ENCODE data around the gene WDR4.
"Not testable (repeated sequence)": the region's sequence is repeated elsewhere in the genome, so short reads cannot be mapped to it uniquely, and the experiment has no call there.

WDR4 gene

DNA sequence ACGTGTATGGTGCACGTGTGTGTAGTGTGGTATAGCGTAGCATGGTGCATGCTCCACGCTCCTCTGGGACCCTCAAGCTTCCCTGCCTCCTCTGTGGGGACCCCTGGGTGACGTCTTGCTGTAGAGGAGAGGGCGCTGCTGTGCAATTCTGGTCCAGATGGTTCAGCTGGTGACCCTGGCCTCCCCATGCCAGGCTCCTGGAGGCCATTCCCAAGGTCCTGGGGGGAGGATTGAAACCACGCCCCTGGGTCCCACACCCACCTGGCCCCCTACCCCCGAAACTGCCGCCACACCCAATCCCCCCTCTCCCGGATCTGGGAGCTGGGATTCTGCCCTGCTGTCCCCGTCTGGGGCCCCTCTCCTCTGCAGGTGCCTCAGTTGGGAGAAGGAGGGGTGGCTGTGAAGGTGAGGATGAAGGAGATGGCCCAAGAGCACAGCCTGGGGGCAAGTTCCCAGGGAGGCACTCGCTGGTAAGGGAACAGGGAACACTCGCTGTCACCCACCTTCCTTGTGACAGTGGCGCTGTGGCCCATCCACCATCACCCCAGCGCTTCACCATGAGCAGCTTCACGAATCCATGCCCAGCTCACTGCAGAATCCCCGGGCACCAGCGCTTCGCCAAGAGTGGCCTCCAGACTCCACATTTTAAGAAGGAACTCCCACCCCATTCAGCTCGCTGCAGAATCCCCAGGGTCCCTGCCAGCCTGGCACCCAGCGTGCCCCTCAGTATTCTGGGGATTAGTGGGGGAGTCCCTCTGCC lies 38.0 kb downstream of the WDR4 start:
- H3K36me3 ChIP-seq: peaks cover 30% of the 10 kb centered on the region
- no peak overlapping the region for H3K4me3 ChIP-seq (ENCODE audit: low read depth in 1 of 2, low read length in 1 of 2)
- peaks cover 0 to 7% of the 10 kb centered on the region in 2 experiments for H3K4me1 ChIP-seq (ENCODE audit: control insufficient read depth in 1 of 2, insufficient read depth in 1 of 2, low read depth in 1 of 2, low read length in 1 of 2)
- H3K27me3 ChIP-seq: no peaks in the 10 kb centered on the region
- TF ChIP-seq, protein P1, sequence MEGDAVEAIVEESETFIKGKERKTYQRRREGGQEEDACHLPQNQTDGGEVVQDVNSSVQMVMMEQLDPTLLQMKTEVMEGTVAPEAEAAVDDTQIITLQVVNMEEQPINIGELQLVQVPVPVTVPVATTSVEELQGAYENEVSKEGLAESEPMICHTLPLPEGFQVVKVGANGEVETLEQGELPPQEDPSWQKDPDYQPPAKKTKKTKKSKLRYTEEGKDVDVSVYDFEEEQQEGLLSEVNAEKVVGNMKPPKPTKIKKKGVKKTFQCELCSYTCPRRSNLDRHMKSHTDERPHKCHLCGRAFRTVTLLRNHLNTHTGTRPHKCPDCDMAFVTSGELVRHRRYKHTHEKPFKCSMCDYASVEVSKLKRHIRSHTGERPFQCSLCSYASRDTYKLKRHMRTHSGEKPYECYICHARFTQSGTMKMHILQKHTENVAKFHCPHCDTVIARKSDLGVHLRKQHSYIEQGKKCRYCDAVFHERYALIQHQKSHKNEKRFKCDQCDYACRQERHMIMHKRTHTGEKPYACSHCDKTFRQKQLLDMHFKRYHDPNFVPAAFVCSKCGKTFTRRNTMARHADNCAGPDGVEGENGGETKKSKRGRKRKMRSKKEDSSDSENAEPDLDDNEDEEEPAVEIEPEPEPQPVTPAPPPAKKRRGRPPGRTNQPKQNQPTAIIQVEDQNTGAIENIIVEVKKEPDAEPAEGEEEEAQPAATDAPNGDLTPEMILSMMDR (IDR thresholded peaks at IDR 0.05): no peak
- H3K9me3 ChIP-seq: no peaks in the 10 kb centered on the region
- H3K27ac ChIP-seq: no peak overlapping the region

DNA sequence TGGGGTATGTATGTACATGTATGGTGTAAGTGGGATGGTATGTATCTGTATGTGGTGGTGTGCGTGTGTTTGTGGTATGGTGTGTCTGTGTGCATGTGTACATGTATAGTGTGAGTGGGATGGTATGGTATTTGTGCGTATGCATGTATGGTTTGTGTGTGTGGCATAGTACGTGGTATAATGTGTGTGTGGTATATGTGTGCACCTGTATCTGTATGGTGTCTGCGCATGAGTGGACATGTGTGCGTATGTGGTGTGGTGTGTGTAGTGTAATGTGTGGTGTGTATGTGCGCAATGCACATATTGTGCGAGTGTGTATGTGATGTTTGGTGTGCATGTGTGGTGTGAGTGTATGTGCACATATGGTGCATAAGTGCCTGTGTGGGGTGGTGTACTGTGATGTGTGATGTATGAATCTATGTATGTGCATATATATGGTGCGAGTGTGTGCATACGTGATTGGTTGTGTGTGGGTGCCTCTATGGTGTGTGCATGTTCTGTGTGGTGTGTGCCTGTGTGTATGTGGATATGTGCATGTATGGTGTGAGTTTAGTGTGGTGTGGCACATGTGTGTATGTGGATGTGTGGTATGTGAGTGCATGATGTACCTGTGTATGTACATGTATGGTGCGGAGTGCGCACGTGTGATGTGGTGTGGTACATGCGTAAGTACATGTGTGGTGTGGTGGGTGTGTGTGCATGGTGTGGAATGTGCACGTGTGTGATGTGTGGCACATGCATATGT lies 38.8 kb downstream of the WDR4 start:
- TF ChIP-seq, protein P1 (IDR thresholded peaks at IDR 0.05): no peak
- H3K9me3 ChIP-seq: no peaks in the 10 kb centered on the region
- no peak overlapping the region for H3K4me3 ChIP-seq (ENCODE audit: low read depth in 1 of 2, low read length in 1 of 2)
- peaks cover 27% of the 10 kb centered on the region for H3K36me3 ChIP-seq
- H3K4me1 ChIP-seq (ENCODE audit: control insufficient read depth in 1 of 2, insufficient read depth in 1 of 2, low read depth in 1 of 2, low read length in 1 of 2): peaks cover 0 to 7% of the 10 kb centered on the region in 2 experiments
- no peak overlapping the region for H3K27ac ChIP-seq
- no peaks in the 10 kb centered on the region for H3K27me3 ChIP-seq

GRCh38 chr21:42839271-42840231 lies 39.8 kb downstream of the WDR4 start:
- Histone ChIP-seq H3K27me3 (peaks cover under 1% of the 10 kb centered on the region), H3K4me3 (ENCODE audit: low read depth in 1 of 2, low read length in 1 of 2) (no peak overlapping the region), H3K27ac (no peak overlapping the region), H3K9me3 (no peaks in the 10 kb centered on the region), H3K36me3 (peaks cover 19% of the 10 kb centered on the region), H3K4me1 (ENCODE audit: control insufficient read depth in 1 of 2, insufficient read depth in 1 of 2, low read depth in 1 of 2, low read length in 1 of 2) (peaks cover 0 to 7% of the 10 kb centered on the region in 2 experiments)
- TF ChIP-seq, protein P1 (IDR thresholded peaks at IDR 0.05): no peak

GRCh38 chr21:42838212-42838690 lies 41.1 kb downstream of the WDR4 start:
- peaks cover 14% of the 10 kb centered on the region for H3K27me3 ChIP-seq
- H3K4me3 ChIP-seq (ENCODE audit: low read depth in 1 of 2, low read length in 1 of 2); H3K9me3 ChIP-seq; H3K27ac ChIP-seq; H3K4me1 ChIP-seq (ENCODE audit: control insufficient read depth in 1 of 2, insufficient read depth in 1 of 2, low read depth in 1 of 2, low read length in 1 of 2): not testable (repeated sequence)
- H3K36me3 ChIP-seq: peaks cover 17% of the 10 kb centered on the region

DNA sequence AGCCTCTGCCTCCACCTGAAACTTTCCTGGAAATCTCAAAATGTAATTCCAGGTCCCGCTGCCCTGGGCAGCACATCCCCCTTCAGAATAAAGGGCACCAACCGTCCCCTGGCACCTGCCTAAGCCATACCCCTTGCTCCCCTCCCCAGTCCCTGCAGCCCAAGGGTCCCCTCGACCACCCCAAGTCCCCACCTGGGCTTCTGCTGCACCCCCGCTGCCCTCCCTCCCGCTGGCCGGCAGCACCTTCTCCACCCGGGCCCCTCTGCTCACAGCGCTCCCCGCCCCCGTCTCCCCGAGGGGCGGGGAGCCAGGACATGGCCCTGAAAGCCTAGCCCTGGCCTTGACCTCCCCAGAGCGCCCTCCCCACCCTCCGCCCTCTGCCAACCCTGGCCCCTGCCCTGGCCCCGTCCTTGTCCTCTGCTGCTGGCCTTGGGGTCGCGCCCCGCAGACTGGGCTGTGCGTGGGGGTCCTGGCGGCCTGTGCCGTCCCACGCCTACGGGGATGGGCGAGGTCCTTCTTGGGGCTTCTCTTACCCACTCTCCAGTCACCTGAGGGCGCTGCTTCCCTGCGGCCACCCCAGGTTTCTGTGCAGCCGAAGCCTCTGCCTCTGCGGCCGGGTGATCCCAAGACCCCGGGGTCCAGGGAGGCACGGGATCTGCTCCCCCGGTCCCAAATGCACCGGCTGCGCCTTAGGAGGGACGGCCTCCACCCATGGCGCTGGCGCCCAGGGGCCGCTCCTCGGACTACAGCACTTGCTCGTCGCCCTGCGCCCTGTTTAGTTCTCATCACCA lies 41.7 kb downstream of the WDR4 start:
- Histone ChIP-seq H3K9me3 (no peaks in the 10 kb centered on the region), H3K4me3 (ENCODE audit: low read depth in 1 of 2, low read length in 1 of 2) (no peak overlapping the region), H3K4me1 (ENCODE audit: control insufficient read depth in 1 of 2, insufficient read depth in 1 of 2, low read depth in 1 of 2, low read length in 1 of 2) (peaks cover 0 to 7% of the 10 kb centered on the region in 2 experiments), H3K27ac (no peak overlapping the region), H3K36me3 (peaks cover 17% of the 10 kb centered on the region), H3K27me3 (peaks cover 20% of the 10 kb centered on the region)
- TF ChIP-seq, protein P1 (IDR thresholded peaks at IDR 0.05): no peak
